Occipital lobe (tissue), 2 donors: ENCODE results near the gene NMT1. TPM values are rescaled to one million over a fixed set of nuclear protein-coding genes. Genes with fewer than 3 reads are reported as not detected.

Source experiments
- DNase-seq: peaks from one replicate; lab custom pipeline; 2025; lab: John Stamatoyannopoulos, UW
- total RNA-seq: library from RNA; depleted of rRNA; stranded (reverse); fragments of >200 nt; gene quantifications from one replicate; pipeline ENCODE4 v1.2.3, GENCODE V29; 2014

Gene NMT1
- total RNA-seq, 1 donor from 2014 or later = 27.9 TPM

- DNase-seq = peak; percentile 93
Observed at GRCh38 chr17:45135192-45135977, 74.3 kb downstream of the NMT1 start, which contains the start of gene ACBD4. TSS of gene ACBD4 (plus strand) at chr17:45135687. CDS start at chr17:45136145, 458 bp downstream.

DNA sequence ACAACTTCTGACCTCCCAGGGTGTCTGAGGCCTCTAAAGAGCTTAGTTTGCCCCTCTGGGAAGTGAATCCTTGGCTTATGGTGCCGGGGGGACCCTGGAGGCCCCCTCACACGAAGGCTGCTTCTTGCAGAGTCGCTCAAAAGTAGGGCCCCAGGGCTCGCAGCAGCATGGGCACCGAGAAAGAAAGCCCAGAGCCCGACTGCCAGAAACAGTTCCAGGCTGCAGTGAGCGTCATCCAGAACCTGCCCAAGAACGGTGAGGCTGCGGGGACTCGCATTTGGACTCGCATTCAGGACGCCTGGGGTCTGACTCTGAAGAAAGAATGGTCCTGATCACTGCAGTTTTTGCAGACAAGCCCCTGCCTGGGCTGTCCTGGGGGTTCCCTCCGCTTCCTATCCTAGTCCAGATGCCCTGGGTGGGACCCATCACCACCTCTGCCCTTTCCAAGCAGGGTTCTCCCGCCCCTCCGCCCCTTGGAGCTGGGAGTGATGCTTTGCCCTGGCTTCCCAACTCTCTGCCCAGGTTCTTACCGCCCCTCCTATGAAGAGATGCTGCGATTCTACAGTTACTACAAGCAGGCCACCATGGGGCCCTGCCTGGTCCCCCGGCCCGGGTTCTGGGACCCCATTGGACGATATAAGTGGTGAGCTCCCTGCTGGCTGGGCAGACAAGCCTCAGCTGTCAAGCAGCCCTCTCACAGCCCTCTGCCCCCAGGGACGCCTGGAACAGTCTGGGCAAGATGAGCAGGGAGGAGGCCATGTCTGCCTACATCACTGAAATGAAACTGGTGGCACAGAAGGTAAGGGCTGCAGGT is 75.1 kb downstream of the NMT1 start:
- DNase-seq = no peak

DNA sequence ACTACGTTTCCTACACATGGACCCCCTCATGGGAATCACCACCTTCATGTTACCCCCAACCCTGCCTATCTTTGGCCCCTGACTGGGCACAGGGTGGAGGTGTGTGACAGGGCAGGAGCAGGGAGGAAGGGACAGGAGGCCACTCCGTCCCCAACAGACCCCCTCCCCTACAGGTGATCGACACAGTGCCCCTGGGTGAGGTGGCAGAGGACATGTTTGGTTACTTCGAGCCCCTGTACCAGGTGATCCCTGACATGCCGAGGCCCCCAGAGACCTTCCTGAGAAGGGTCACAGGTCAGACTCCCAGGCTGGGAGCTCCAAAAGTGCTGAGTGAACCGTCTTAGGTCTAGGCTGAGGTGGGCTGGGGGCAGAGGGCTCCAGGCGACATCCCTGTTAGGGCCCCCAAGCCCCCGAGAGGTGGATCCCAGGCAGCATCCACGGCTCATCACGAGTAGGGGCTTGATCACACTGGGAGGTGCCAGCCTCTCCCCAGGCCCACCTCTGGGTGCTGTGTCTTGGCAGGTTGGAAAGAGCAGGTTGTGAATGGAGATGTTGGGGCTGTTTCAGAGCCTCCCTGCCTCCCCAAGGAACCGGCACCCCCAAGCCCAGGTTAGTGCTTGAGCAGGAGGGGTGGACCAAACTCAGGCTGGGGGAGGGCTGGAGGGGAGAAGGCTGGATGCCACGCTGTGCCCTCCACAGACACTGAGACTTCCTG is 75.9 kb downstream of the NMT1 start:
- DNase-seq = no peak

- no peak for DNase-seq
Observed at GRCh38 chr17:45137561-45138305, 76.6 kb downstream of the NMT1 start.

- no peak for DNase-seq
Observed at GRCh38 chr17:45138911-45139532, 77.9 kb downstream of the NMT1 start.

DNA sequence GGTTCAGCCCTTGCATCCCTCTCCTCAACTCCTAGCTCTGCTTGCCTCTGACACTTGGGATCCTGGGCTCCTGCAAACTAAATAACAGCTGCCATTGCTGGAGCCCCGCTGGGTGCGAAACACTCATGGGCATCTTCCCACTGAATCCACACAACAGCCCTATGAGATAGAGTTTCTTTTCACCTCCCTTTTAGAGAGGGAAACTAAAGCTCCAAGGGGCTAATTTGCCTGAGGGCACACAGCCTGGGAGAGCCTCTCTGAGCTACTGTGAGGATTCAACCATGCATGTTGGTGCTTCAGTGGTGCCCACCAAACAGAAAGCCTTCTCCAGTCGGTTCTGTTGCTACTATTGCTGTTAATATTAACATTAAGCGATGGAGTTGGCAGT is 78.4 kb downstream of the NMT1 start:
- no peak for DNase-seq

- DNase-seq = no peak
Observed at GRCh38 chr17:45143094-45143670, 82.1 kb downstream of the NMT1 start.

GRCh38 chr17:45143767-45144198 is 82.7 kb downstream of the NMT1 start:
- peak; percentile 32 for DNase-seq

DNA sequence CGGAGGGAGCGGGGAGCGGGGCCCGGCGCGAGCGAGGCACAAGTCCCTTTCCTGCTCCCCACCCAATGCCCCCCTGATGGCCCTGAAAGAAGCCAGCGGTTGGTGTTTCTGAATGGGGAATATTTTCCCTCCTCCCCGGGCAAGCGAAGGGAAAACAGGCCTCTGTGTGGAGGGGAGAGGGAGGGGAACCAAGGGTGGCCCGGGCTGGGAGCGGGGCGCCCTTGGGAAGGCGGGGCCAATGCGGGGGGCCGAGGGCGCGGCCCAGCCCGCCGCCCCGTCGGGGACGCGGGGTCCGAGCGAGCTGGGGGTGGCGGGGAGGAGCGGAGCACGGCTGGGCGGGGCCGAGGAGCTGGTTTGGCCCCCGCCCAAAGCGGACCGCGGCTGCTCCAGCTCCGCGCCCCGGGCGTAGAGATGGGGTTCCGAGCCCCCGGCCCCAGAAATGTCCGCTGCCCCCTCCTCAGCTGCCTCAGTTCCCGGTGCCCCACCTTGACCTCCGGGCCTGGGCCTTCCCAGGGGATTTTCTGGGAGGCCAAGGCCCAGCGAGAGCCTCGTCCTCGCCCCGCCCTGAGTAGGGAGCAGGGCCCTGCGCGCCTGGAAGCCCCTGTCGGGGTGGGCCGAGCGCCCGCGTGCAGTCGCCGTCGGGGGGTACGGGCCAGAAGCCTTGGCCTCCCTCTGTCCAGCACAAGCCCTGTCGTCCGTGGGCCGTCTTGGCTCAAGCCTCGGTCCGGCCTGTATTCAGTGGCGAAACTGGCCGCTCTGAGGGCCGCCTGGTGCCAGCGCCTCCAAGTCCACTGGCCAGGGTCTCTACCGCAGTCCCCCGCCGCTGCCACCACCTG is 83.3 kb downstream of the NMT1 start:
- no peak for DNase-seq

DNA sequence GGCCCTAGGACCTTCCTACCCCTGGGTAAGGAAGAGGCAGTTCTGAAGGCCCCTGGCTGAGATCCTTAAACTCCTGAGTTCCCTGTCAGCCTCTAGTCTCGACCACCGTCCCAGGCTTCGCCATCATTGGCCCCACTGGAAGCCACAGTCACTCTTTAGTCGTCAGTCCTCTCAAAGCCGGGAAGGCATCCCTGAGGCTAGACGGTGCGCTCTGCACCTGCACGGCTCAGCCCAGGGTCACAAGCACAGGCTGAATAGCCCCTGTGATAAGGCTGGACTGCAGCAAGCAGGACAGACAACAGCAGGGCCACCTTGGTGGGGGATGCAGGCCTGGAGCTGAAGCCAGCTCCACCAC is 83.9 kb downstream of the NMT1 start:
- no peak for DNase-seq

- DNase-seq = no peak
Observed at GRCh38 chr17:45146166-45146565, 85.0 kb downstream of the NMT1 start.

- no peak for DNase-seq
Observed at GRCh38 chr17:45146592-45146889, 85.4 kb downstream of the NMT1 start.

- no peak for DNase-seq
Observed at GRCh38 chr17:45146890-45147580, 85.9 kb downstream of the NMT1 start.

DNA sequence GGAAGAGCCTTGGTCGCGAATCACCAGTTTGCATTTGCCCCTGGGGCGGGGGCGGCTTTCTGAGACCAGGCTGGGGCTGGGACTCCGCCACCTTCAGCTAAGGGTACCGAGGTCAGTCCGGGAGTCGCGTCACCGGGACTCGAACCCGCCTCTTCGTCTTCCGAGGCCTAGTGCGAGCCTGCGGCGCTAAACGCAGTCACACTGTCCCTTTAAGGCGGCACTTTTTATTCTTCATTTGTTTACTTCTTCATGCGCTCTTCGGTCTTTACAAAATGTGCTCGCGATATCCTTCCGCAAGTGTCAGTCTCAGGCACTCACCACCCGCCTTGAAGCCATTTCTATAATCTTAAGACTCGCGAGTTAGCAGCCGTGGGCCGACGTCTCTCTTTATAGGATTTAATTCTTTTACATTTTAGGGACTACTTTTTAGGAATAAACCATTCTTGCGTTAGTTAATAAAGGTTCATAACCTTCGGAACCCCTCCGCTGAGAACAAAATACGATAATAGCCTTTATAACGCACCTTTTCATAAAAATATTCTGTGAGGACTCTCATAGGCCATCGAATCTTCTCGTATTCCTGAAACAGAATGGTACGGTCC is 86.6 kb downstream of the NMT1 start:
- DNase-seq = peak; percentile 72

DNA sequence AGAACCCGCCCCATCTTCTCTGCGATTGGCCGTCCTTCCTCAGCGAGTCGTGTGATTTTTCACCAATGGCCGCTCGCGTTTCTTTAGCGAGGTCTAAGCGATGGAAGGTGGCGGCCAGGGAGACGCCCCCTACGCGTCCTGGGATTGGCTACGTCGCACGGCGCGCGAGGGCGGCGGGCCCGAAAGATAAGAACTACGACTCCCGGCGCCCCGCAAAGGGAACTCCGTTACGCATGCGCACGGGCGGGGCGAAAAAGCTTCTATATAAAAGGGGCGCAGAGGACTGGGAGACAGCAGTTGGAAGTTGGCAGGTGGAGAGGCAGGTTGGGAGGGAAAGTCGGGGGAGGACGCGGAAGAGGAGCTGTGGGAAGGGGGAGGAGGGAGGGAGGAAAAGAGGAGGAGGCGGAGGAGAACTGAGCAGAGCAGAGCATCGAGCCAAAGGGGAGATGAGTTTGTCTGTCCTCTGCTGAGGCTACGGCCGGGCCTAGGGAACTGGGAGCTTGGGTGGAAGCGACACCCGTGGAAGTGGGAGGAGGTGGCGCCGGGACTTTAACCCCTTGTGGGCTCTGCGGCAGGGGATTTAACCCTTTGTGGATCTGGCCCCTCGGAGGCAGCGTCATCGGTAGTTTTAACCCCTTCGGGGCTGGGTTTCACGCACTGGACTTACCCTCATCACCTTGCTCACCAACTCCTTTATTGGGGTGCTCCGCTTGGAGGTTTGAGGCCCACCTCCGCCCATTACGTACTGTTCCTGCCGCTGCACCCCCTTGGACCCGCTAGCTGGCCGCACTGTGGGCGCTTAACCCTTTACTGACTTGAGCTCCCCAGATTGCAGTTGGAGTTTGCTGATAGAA is 87.3 kb downstream of the NMT1 start, which contains the start of gene HEXIM1:
Gene HEXIM1 (plus strand): TSS at position 293 of the 854 bp plus-strand sequence. CDS start 716 bp downstream, outside the sequence.
- peak; percentile 99 for DNase-seq

DNA sequence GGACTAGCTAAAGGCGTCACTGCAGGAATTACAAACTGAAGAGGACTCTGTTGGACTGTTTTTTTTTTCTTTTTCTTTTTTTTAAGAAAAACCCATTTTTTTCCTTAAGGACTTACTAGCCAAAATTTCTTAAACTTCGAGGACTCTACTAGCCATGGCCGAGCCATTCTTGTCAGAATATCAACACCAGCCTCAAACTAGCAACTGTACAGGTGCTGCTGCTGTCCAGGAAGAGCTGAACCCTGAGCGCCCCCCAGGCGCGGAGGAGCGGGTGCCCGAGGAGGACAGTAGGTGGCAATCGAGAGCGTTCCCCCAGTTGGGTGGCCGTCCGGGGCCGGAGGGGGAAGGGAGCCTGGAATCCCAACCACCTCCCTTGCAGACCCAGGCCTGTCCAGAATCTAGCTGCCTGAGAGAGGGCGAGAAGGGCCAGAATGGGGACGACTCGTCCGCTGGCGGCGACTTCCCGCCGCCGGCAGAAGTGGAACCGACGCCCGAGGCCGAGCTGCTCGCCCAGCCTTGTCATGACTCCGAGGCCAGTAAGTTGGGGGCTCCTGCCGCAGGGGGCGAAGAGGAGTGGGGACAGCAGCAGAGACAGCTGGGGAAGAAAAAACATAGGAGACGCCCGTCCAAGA is 88.0 kb downstream of the NMT1 start:
- DNase-seq = peak; percentile 73
